ENCODE measurements around the gene DUSP16.
"Not testable (repeated sequence)": the region's sequence is repeated elsewhere in the genome, so short reads cannot be mapped to it uniquely, and the experiment has no call there.

DUSP16 gene

GRCh38 chr12:12546314-12546772, 16.3 kb downstream of the DUSP16 start:
- no peak for DNase-seq (ENCODE audit: low read depth)

- no peak for DNase-seq (ENCODE audit: low read depth)
These were observed 18.7 kb downstream of the DUSP16 start for GRCh38 chr12:12543959-12544358.

- DNase-seq (ENCODE audit: low read depth): no peak
These were observed 19.7 kb downstream of the DUSP16 start for GRCh38 chr12:12542964-12543363.

- no peak for DNase-seq (ENCODE audit: low read depth)
These were observed 20.4 kb downstream of the DUSP16 start for GRCh38 chr12:12542286-12542685.

GRCh38 chr12:12541782-12542181, 20.9 kb downstream of the DUSP16 start:
- no peak for DNase-seq (ENCODE audit: low read depth)

GRCh38 chr12:12540261-12541013, 22.2 kb downstream of the DUSP16 start:
- DNase-seq (ENCODE audit: low read depth): no peak

- no peak for DNase-seq (ENCODE audit: low read depth)
These were observed 23.4 kb downstream of the DUSP16 start for GRCh38 chr12:12539028-12539810.

- no peak for DNase-seq (ENCODE audit: low read depth)
These were observed 24.1 kb downstream of the DUSP16 start for GRCh38 chr12:12538535-12538934.

GRCh38 chr12:12537421-12537820, 25.2 kb downstream of the DUSP16 start:
- DNase-seq (ENCODE audit: low read depth): no peak

- DNase-seq (ENCODE audit: low read depth): no peak
These were observed 27.7 kb downstream of the DUSP16 start for GRCh38 chr12:12534975-12535374.

GRCh38 chr12:12534166-12534866, 28.3 kb downstream of the DUSP16 start:
- DNase-seq (ENCODE audit: low read depth): no peak

- DNase-seq (ENCODE audit: low read depth): no peak
These were observed 29.3 kb downstream of the DUSP16 start for GRCh38 chr12:12533238-12533829.

GRCh38 chr12:12531194-12531593, 31.5 kb downstream of the DUSP16 start:
- no peak for DNase-seq (ENCODE audit: low read depth)

GRCh38 chr12:12529783-12530421, 32.8 kb downstream of the DUSP16 start:
- no peak for DNase-seq (ENCODE audit: low read depth)

- DNase-seq (ENCODE audit: low read depth): no peak
These were observed 34.0 kb downstream of the DUSP16 start for GRCh38 chr12:12528361-12529270.

GRCh38 chr12:12527820-12528296, 34.8 kb downstream of the DUSP16 start:
- DNase-seq (ENCODE audit: low read depth): no peak

GRCh38 chr12:12524128-12524527, 38.5 kb downstream of the DUSP16 start:
- no peak for DNase-seq (ENCODE audit: low read depth)

- no peak for DNase-seq (ENCODE audit: low read depth)
These were observed 39.4 kb downstream of the DUSP16 start for GRCh38 chr12:12523229-12523628.

- not testable (repeated sequence) for DNase-seq (ENCODE audit: low read depth)
These were observed 40.0 kb downstream of the DUSP16 start for GRCh38 chr12:12522657-12523056.

- DNase-seq (ENCODE audit: low read depth): no peak
These were observed 40.8 kb downstream of the DUSP16 start for GRCh38 chr12:12521888-12522287.

Measured in activated gamma-delta T cell treated with anti-CD3 and anti-CD28 coated beads, Interleukin-2, amount 50 U/mL, for 16 hours (primary cell).